Endothelial cell (in vitro differentiated cells): ENCODE data around the gene IFNA21. TPM values are rescaled to one million over a fixed set of nuclear protein-coding genes. Genes with fewer than 3 reads are reported as not detected.
A peak's percentile ranks its signal among the peaks of the same experiment; 100 is the strongest.

Experiments
- DNase-seq: peaks from one replicate; pipeline ENCODE4 v3.0.0; 2021; ENCODE audit warnings: low spot score
- H3K27ac Mint-ChIP-seq: one replicate; pipeline ENCODE4 v1.8.0; 2021; ENCODE audit warnings: mixed read lengths, inconsistent platforms; ENCODE audit not compliant: unreplicated experiment
- H3K27me3 Mint-ChIP-seq: one replicate; pipeline ENCODE4 v1.8.0; 2021; ENCODE audit warnings: mild to moderate bottlenecking, moderate library complexity, mixed read lengths, inconsistent platforms; ENCODE audit not compliant: unreplicated experiment
- H3K36me3 Mint-ChIP-seq: one replicate; pipeline ENCODE4 v1.8.0; 2021; ENCODE audit warnings: mild to moderate bottlenecking, low read depth, mixed read lengths, inconsistent platforms; ENCODE audit not compliant: unreplicated experiment
- H3K4me1 Mint-ChIP-seq: one replicate; pipeline ENCODE4 v1.8.0; 2021; ENCODE audit warnings: mild to moderate bottlenecking, mixed read lengths, inconsistent platforms; ENCODE audit not compliant: unreplicated experiment
- H3K4me3 Mint-ChIP-seq: one replicate; pipeline ENCODE4 v1.8.0; 2021; ENCODE audit warnings: mild to moderate bottlenecking, mixed read lengths, inconsistent platforms; ENCODE audit not compliant: unreplicated experiment
- H3K9me3 Mint-ChIP-seq: one replicate; pipeline ENCODE4 v1.8.0; 2021; ENCODE audit warnings: mixed read lengths, inconsistent platforms; ENCODE audit not compliant: unreplicated experiment
- CTCF ChIP-seq: fragments of 200-600 bp; sonication (generic); IDR thresholded peaks from one replicate; pipeline ENCODE4 v1.5.0; 2021; ENCODE audit warnings: antibody characterized with exemption; ENCODE audit not compliant: unreplicated experiment
- total RNA-seq: library from RNA; stranded (reverse); fragmentation: NEBNext Ultra II Directional; extraction: Animal tissue kit (Norgen Biotek cat#: 25700); gene quantifications from one replicate; pipeline ENCODE4 v1.2.1, GENCODE V29; 2021; ENCODE audit not compliant: unreplicated experiment

IFNA21 gene
- total RNA-seq, 1 donor from 2014 or later, result not detected

GRCh38 chr9:21121595-21122251, 44.7 kb downstream of the IFNA21 start:
- peaks cover 28% of the 10 kb centered on the region for H3K4me1 Mint-ChIP-seq
- DNase-seq, result no peak
- H3K4me3 Mint-ChIP-seq, result no peak overlapping the region
- H3K9me3 Mint-ChIP-seq, result no peaks in the 10 kb centered on the region
- TF ChIP-seq CTCF, result no peak
- no peaks in the 10 kb centered on the region for H3K27me3 Mint-ChIP-seq
- no peak overlapping the region for H3K27ac Mint-ChIP-seq
- H3K36me3 Mint-ChIP-seq, result no peaks in the 10 kb centered on the region

- no peak for TF ChIP-seq CTCF
- Mint-ChIP-seq H3K27me3 (no peaks in the 10 kb centered on the region), H3K9me3 (no peaks in the 10 kb centered on the region), H3K27ac (no peak overlapping the region), H3K4me1 (peaks cover 28% of the 10 kb centered on the region), H3K4me3 (no peak overlapping the region), H3K36me3 (no peaks in the 10 kb centered on the region)
- no peak for DNase-seq
Measured at GRCh38 chr9:21121079-21121478, 45.4 kb downstream of the IFNA21 start.

- H3K27me3 Mint-ChIP-seq, result no peaks in the 10 kb centered on the region
- peak; percentile 15 for DNase-seq
- H3K27ac Mint-ChIP-seq, result peak overlapping the region; percentile 45
Measured at GRCh38 chr9:21119093-21119770, 47.2 kb downstream of the IFNA21 start.

More at GRCh38 chr9:21119093-21119770, 47.2 kb downstream of the IFNA21 start:
- H3K4me1 Mint-ChIP-seq, result peaks cover 28% of the 10 kb centered on the region
- no peaks in the 10 kb centered on the region for H3K9me3 Mint-ChIP-seq
- no peak for TF ChIP-seq CTCF
- no peak overlapping the region for H3K4me3 Mint-ChIP-seq
- H3K36me3 Mint-ChIP-seq, result no peaks in the 10 kb centered on the region

Other genes with a start within 250 kb of the IFNA21 start
- 5.7 TPM for gene HACD4, start 135.0 kb downstream of the IFNA21 start, total RNA-seq
- gene IFNB1, start 88.7 kb downstream of the IFNA21 start, total RNA-seq, result not detected
- not detected for gene IFNW1, start 24.8 kb downstream of the IFNA21 start, total RNA-seq
- gene IFNA4, start 20.9 kb upstream of the IFNA21 start, total RNA-seq, result not detected
- not detected for gene IFNA7, start 35.5 kb upstream of the IFNA21 start, total RNA-seq
- gene IFNA10, start 40.5 kb upstream of the IFNA21 start, total RNA-seq, result not detected
- not detected for gene IFNA16, start 50.7 kb upstream of the IFNA21 start, total RNA-seq
- not detected for gene IFNA17, start 61.6 kb upstream of the IFNA21 start, total RNA-seq
- not detected for gene IFNA14, start 73.3 kb upstream of the IFNA21 start, total RNA-seq
- gene IFNA5, start 138.7 kb upstream of the IFNA21 start, total RNA-seq, result not detected
- gene KLHL9, start 168.7 kb upstream of the IFNA21 start, total RNA-seq, result 39.5 TPM
- gene IFNA6, start 184.2 kb upstream of the IFNA21 start, total RNA-seq, result not detected
- gene IFNA13, start 201.4 kb upstream of the IFNA21 start, total RNA-seq, result not detected
- gene IFNA2, start 218.7 kb upstream of the IFNA21 start, total RNA-seq, result not detected
- not detected for gene IFNA8, start 242.5 kb upstream of the IFNA21 start, total RNA-seq